ENCODE measurements around the gene ZNF19.
"Not testable (repeated sequence)": the region's sequence is repeated elsewhere in the genome, so short reads cannot be mapped to it uniquely, and the experiment has no call there.

The ZNF19 gene

GRCh38 chr16:71513302-71513701, 24.2 kb upstream of the ZNF19 start:
- H3K36me3 ChIP-seq (replicated peaks) = no peaks in the 10 kb centered on the region
- H3K27ac ChIP-seq = no peak overlapping the region
- no peak overlapping the region for H3K4me3 ChIP-seq (ENCODE audit: low read depth, low read length)
- in situ Hi-C loops (cut with HindIII; ENCODE audit: low pct_ligation_motif_present, low sequenced_read_pairs) = no loop called here
- no peak for TF ChIP-seq CTCF (IDR thresholded peaks at IDR 0.05; ENCODE audit: low read depth, low read length, missing control alignments)
- no peaks in the 10 kb centered on the region for H3K27me3 ChIP-seq (replicated peaks)
- DNase-seq = no peak

GRCh38 chr16:71507061-71507460, 17.9 kb upstream of the ZNF19 start:
- Histone ChIP-seq H3K36me3 (replicated peaks) (no peaks in the 10 kb centered on the region), H3K4me3 (ENCODE audit: low read depth, low read length) (no peak overlapping the region), H3K27ac (no peak overlapping the region), H3K27me3 (replicated peaks) (no peaks in the 10 kb centered on the region)
- no peak for TF ChIP-seq CTCF (IDR thresholded peaks at IDR 0.05; ENCODE audit: low read depth, low read length, missing control alignments)
- no peak for DNase-seq
- in situ Hi-C loops (cut with HindIII; ENCODE audit: low pct_ligation_motif_present, low sequenced_read_pairs) = no loop called here

- no peak overlapping the region for H3K27ac ChIP-seq
- TF ChIP-seq CTCF (IDR thresholded peaks at IDR 0.05; ENCODE audit: low read depth, low read length, missing control alignments) = no peak
- H3K4me3 ChIP-seq (ENCODE audit: low read depth, low read length) = no peak overlapping the region
- DNase-seq = no peak
- in situ Hi-C loops (cut with HindIII; ENCODE audit: low pct_ligation_motif_present, low sequenced_read_pairs) = no loop called here
- no peaks in the 10 kb centered on the region for H3K27me3 ChIP-seq (replicated peaks)
- H3K36me3 ChIP-seq (replicated peaks) = no peaks in the 10 kb centered on the region
These were observed 15.8 kb upstream of the ZNF19 start for GRCh38 chr16:71504901-71505300.

GRCh38 chr16:71504051-71504450, 14.9 kb upstream of the ZNF19 start:
- H3K27ac ChIP-seq; H3K27me3 ChIP-seq (replicated peaks); in situ Hi-C loops (cut with HindIII; ENCODE audit: low pct_ligation_motif_present, low sequenced_read_pairs); H3K36me3 ChIP-seq (replicated peaks); H3K4me3 ChIP-seq (ENCODE audit: low read depth, low read length); DNase-seq: not testable (repeated sequence)

- Histone ChIP-seq H3K4me3 (ENCODE audit: low read depth, low read length) (no peak overlapping the region), H3K36me3 (replicated peaks) (no peaks in the 10 kb centered on the region), H3K27ac (no peak overlapping the region), H3K27me3 (replicated peaks) (no peaks in the 10 kb centered on the region)
- in situ Hi-C loops (cut with HindIII; ENCODE audit: low pct_ligation_motif_present, low sequenced_read_pairs) = no loop called here
- no peak for DNase-seq
- TF ChIP-seq CTCF (IDR thresholded peaks at IDR 0.05; ENCODE audit: low read depth, low read length, missing control alignments) = peak; percentile 27
These were observed 12.4 kb upstream of the ZNF19 start for GRCh38 chr16:71501547-71501946.

- no peak for DNase-seq
- peak; percentile 4 for TF ChIP-seq CTCF (IDR thresholded peaks at IDR 0.05; ENCODE audit: low read depth, low read length, missing control alignments)
- Histone ChIP-seq H3K27me3 (replicated peaks) (no peaks in the 10 kb centered on the region), H3K36me3 (replicated peaks) (no peaks in the 10 kb centered on the region), H3K27ac (no peak overlapping the region), H3K4me3 (ENCODE audit: low read depth, low read length) (no peak overlapping the region)
- in situ Hi-C loops (cut with HindIII; ENCODE audit: low pct_ligation_motif_present, low sequenced_read_pairs) = no loop called here
These were observed 11.8 kb upstream of the ZNF19 start for GRCh38 chr16:71500964-71501363.
